Kidney (tissue), 14 donors: Measurements from ENCODE around the gene PRRC2A. TPM values are rescaled to one million over a fixed set of nuclear protein-coding genes. Genes with fewer than 3 reads are reported as not detected.

ENCODE experiments used
- DNase-seq, 5 donors: peaks; one replicate each; pipeline ENCODE4 v3.0.0-alpha.2; 2013 to 2020
- FAIRE-seq: peaks from 2 replicates; lab custom pipeline; 2012; peaks lifted over from hg19 to GRCh38; lab: Jason Lieb, UNC
- H3K27ac ChIP-seq, 2 donors: one replicate each; pipeline ENCODE4 v1.7.0; 2013; ENCODE audit warnings: low read depth in 2 of 2, low read length in 2 of 2, inconsistent platforms in 1 of 2
- H3K27me3 ChIP-seq: one replicate; pipeline ENCODE4 v1.7.1; 2013; ENCODE audit warnings: low read length, inconsistent platforms; ENCODE audit not compliant: control insufficient read depth, insufficient read depth
- H3K36me3 ChIP-seq, 3 donors: one replicate each; pipeline versions ENCODE4 v1.7.0 to v1.7.1; 2013; ENCODE audit warnings: low read length in 3 of 3, control low read depth in 1 of 3, inconsistent platforms in 1 of 3; ENCODE audit not compliant: insufficient read depth in 3 of 3, control insufficient read depth in 2 of 3
- H3K4me1 ChIP-seq, 3 donors: one replicate each; pipeline versions ENCODE4 v1.7.0 to v1.7.1; 2013; ENCODE audit warnings: low read length in 3 of 3, inconsistent platforms in 1 of 3, low read depth in 1 of 3; ENCODE audit not compliant: control insufficient read depth in 2 of 3, insufficient read depth in 2 of 3
- H3K4me3 ChIP-seq, 3 donors: one replicate each; pipeline versions ENCODE4 v1.7.0 to v1.8.1; 2013; ENCODE audit warnings: low read length in 3 of 3, control low read depth in 1 of 3, inconsistent platforms in 1 of 3
- H3K9ac ChIP-seq, 3 donors: one replicate each; pipeline versions ENCODE4 v1.7.0 to v1.7.1; 2013; ENCODE audit warnings: low read length in 3 of 3, control low read depth in 1 of 3, inconsistent platforms in 1 of 3
- H3K9me3 ChIP-seq, 3 donors: one replicate each; pipeline versions ENCODE4 v1.7.0 to v1.7.1; 2013; ENCODE audit warnings: low read length in 3 of 3, control low read depth in 1 of 3, inconsistent platforms in 1 of 3; ENCODE audit not compliant: control insufficient read depth in 2 of 3, insufficient read depth in 1 of 3
- intact Hi-C: fragments of 100-400 bp; cut with DNase I; formaldehyde crosslinking; loops from one replicate; pipeline ENCODE4 v1.11.1; 2022
- polyA plus RNA-seq: library from polyadenylated mRNA; stranded (reverse); fragments of 350-450 nt; fragmentation: Illumina TruSeq; extraction: RNeasy Lipid Tissue Mini Kit (QIAGEN cat#74804); gene quantifications from one replicate; pipeline ENCODE4 v1.2.3, GENCODE V29; 2014; ENCODE audit warnings: low read depth, low replicate concordance; ENCODE audit not compliant: insufficient read depth
- total RNA-seq: library from RNA; stranded (reverse); fragmentation: NEBNext Ultra II Directional; extraction: Animal tissue kit (Norgen Biotek cat#: 25700); gene quantifications from one replicate; pipeline ENCODE4 v1.2.1, GENCODE V29; 2021
- TF ChIP-seq, protein P1 (sequence below): IDR thresholded peaks from 3 replicates; pipeline ENCODE4 v1.5.1; 2012; ENCODE audit warnings: mild to moderate bottlenecking, moderate library complexity, borderline replicate concordance; ENCODE audit not compliant: insufficient read depth; ENCODE audit errors: extremely low read depth
- donor health status: control.
- donor health status: control.
- donor health status: control.
- donor health status: control.
- donor health status: control.
- donor health status: DM: yes; HTN: yes; CAD: no.
- donor health status: Normal renal cell carcinoma (clear cell type).

Gene PRRC2A
- total and polyA plus RNA-seq, 2 donors from 2014 or later = 84.6 to 159 TPM

DNA sequence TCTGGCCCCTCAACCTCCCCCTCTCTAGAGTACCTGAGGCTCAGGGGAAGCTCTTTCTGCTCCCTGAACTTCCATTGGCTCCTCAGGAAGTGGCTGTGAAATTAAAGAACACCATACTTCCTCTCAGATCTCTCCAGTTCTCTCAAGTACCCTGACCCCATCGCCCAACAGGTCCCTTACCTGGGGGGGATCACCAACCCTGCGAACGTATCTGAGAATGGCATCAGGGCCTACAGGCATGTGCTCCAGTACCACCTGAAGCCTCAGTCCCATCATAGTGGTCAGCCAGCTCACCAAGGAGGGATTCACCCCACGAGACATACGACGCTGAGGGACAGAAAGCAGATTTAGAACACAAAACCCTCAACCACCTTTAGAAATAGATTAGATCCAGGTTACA is 20.1 kb downstream of the PRRC2A start:
- TF ChIP-seq, protein P1, sequence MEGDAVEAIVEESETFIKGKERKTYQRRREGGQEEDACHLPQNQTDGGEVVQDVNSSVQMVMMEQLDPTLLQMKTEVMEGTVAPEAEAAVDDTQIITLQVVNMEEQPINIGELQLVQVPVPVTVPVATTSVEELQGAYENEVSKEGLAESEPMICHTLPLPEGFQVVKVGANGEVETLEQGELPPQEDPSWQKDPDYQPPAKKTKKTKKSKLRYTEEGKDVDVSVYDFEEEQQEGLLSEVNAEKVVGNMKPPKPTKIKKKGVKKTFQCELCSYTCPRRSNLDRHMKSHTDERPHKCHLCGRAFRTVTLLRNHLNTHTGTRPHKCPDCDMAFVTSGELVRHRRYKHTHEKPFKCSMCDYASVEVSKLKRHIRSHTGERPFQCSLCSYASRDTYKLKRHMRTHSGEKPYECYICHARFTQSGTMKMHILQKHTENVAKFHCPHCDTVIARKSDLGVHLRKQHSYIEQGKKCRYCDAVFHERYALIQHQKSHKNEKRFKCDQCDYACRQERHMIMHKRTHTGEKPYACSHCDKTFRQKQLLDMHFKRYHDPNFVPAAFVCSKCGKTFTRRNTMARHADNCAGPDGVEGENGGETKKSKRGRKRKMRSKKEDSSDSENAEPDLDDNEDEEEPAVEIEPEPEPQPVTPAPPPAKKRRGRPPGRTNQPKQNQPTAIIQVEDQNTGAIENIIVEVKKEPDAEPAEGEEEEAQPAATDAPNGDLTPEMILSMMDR = no peak
- H3K4me3 ChIP-seq = no peak overlapping the region
- intact Hi-C loops = no loop called here
- no peaks in the 10 kb centered on the region for H3K9me3 ChIP-seq
- H3K9ac ChIP-seq = no peak overlapping the region
- no peak overlapping the region for H3K27ac ChIP-seq
- DNase-seq (no peak), FAIRE-seq (no peak)
- no peaks in the 10 kb centered on the region for H3K4me1 ChIP-seq
- peaks cover 4 to 84% (median 55%) of the 10 kb centered on the region in 3 donors for H3K36me3 ChIP-seq
- H3K27me3 ChIP-seq = no peaks in the 10 kb centered on the region

- Histone ChIP-seq H3K4me3 (no peak overlapping the region), H3K36me3 (peaks cover 4 to 82% (median 54%) of the 10 kb centered on the region in 3 donors), H3K4me1 (no peaks in the 10 kb centered on the region), H3K27me3 (no peaks in the 10 kb centered on the region), H3K27ac (no peak overlapping the region), H3K9ac (no peak overlapping the region), H3K9me3 (no peaks in the 10 kb centered on the region)
- FAIRE-seq = no peak
- TF ChIP-seq, protein P1 = no peak
- intact Hi-C loops = no loop called here
- no peak for DNase-seq
Measured at GRCh38 chr6:31641370-31641769, 20.9 kb downstream of the PRRC2A start.

- DNase-seq (no peak), FAIRE-seq (no peak)
- Histone ChIP-seq H3K27ac (no peak overlapping the region), H3K36me3 (peaks cover 7 to 80% (median 54%) of the 10 kb centered on the region in 3 donors), H3K9ac (no peak overlapping the region), H3K9me3 (no peaks in the 10 kb centered on the region), H3K4me3 (no peak overlapping the region), H3K27me3 (no peaks in the 10 kb centered on the region), H3K4me1 (no peaks in the 10 kb centered on the region)
- intact Hi-C loops = no loop called here
- TF ChIP-seq, protein P1 = no peak
Measured at GRCh38 chr6:31642798-31643570, 22.5 kb downstream of the PRRC2A start.
